T-helper 17 cell (primary cell): ENCODE data around the gene CDC37L1. TPM values are rescaled to one million over a fixed set of nuclear protein-coding genes. Genes with fewer than 3 reads are reported as not detected.
"Not testable (repeated sequence)": the region's sequence is repeated elsewhere in the genome, so short reads cannot be mapped to it uniquely, and the experiment has no call there.

Source experiments
- ATAC-seq: fragments of 150-1000 bp; cut with Tn5 transposase; 2 replicates; pipeline ENCODE4 v1.10.0; 2021; ENCODE audit warnings: mild to moderate bottlenecking, moderate library complexity
- DNase-seq, 3 donors: peaks; one replicate each; pipeline versions ENCODE4 v3.0.0 to v3.0.0-alpha.2; 2020 to 2021
- H3K9me3 ChIP-seq: one replicate; pipeline ENCODE4 v1.7.0; 2013; ENCODE audit warnings: low read length, mild to moderate bottlenecking; ENCODE audit not compliant: control insufficient read depth, poor library complexity, severe bottlenecking
- H3K27ac Mint-ChIP-seq: one replicate; pipeline ENCODE4 v1.8.0; 2022; ENCODE audit warnings: mild to moderate bottlenecking, moderate library complexity, mixed read lengths
- H3K27me3 Mint-ChIP-seq: one replicate; pipeline ENCODE4 v1.8.0; 2022; ENCODE audit warnings: mixed read lengths
- H3K36me3 Mint-ChIP-seq: one replicate; pipeline ENCODE4 v1.8.0; 2022; ENCODE audit warnings: low read depth, mixed read lengths
- H3K4me1 Mint-ChIP-seq: one replicate; pipeline ENCODE4 v1.8.0; 2022; ENCODE audit warnings: mild to moderate bottlenecking, mixed read lengths
- H3K4me3 Mint-ChIP-seq: one replicate; pipeline ENCODE4 v1.8.0; 2022; ENCODE audit warnings: mild to moderate bottlenecking, moderate library complexity, mixed read lengths
- total RNA-seq, 4 donors: library from RNA in 2 of 4; stranded (reverse) in 2 of 4; gene quantifications; one replicate each; pipeline ENCODE4 v1.2.3 and lab custom pipeline; 2022 to 2026

CDC37L1 gene
- total RNA-seq, 2 donors from 2014 or later = 18.2 to 20.1 TPM

DNA sequence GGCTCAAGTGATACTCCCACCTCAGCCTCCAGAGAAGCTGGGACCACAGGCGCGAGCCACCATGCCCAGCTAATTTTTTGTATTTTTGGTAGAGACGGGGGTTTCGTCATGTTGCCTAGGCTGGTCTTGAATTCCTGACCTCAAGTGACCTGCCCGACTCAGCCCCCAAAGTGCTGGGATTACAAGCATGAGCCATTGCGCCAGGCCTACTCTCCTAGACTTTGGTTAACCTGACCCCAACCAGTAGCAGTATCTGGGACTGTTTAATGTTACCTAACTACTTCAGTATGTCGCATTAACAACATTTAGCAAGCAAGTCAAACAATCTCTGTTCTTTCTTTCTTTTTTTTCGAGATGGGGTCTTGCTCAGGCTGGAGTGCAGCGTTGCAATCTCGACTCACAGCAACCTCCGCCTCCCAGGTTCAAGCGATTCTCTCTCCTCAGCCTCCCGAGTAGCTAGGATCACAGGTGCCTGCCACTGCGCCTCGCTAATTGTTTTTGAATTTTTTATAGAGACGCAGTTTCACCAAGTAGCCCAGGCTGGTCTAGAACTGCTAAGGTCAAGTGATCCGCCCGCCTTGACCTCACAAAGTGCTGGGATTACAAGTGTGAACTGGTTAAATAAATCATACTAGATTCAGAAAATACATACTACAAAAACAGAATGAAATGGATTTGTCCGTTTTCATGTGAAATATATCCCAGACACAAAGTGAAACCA lies 59.7 kb downstream of the CDC37L1 start:
- DNase-seq (no peak), ATAC-seq (no peak)
- Mint-ChIP-seq H3K4me1 (peaks cover 33% of the 10 kb centered on the region), H3K4me3 (peak overlapping the region; percentile 98), H3K27me3 (no peaks in the 10 kb centered on the region), H3K36me3 (peaks cover 6% of the 10 kb centered on the region), H3K27ac (peak overlapping the region; percentile 95)
- no peaks in the 10 kb centered on the region for H3K9me3 ChIP-seq

- no peak for ATAC-seq
- H3K9me3 ChIP-seq = no peaks in the 10 kb centered on the region
- Mint-ChIP-seq H3K36me3 (peaks cover 4% of the 10 kb centered on the region), H3K27ac (peak overlapping the region; percentile 95), H3K4me1 (peaks cover 28% of the 10 kb centered on the region), H3K4me3 (peak overlapping the region; percentile 98), H3K27me3 (no peaks in the 10 kb centered on the region)
- no peak for DNase-seq
These were observed 60.4 kb downstream of the CDC37L1 start for GRCh38 chr9:4739587-4740387.

GRCh38 chr9:4740388-4740637 lies 60.9 kb downstream of the CDC37L1 start:
- Mint-ChIP-seq H3K4me3 (peak overlapping the region; percentile 98), H3K4me1 (peaks cover 27% of the 10 kb centered on the region), H3K36me3 (peaks cover 4% of the 10 kb centered on the region), H3K27ac (peak overlapping the region; percentile 95), H3K27me3 (no peaks in the 10 kb centered on the region)
- DNase-seq (no peak), ATAC-seq (no peak)
- H3K9me3 ChIP-seq = no peaks in the 10 kb centered on the region

GRCh38 chr9:4740638-4741364 lies 61.4 kb downstream of the CDC37L1 start, which contains the start of gene AK3:
Gene AK3, minus strand, starts transcription at chr9:4741202. Its CDS starts 115 bp downstream, at chr9:4741087.
- H3K4me1 Mint-ChIP-seq = peaks cover 27% of the 10 kb centered on the region
- peaks cover 4% of the 10 kb centered on the region for H3K36me3 Mint-ChIP-seq
- peak within 1 kb of the TSS; percentile 98 for H3K4me3 Mint-ChIP-seq
- ATAC-seq = peak; percentile 92
- H3K9me3 ChIP-seq = no peaks in the 10 kb centered on the region
- no peaks in the 10 kb centered on the region for H3K27me3 Mint-ChIP-seq
- DNase-seq = peak; percentile 76 to 85 (median 79)
- peak within 1 kb of the TSS; percentile 95 for H3K27ac Mint-ChIP-seq

GRCh38 chr9:4741365-4742089 lies 62.2 kb downstream of the CDC37L1 start:
- Mint-ChIP-seq H3K27ac (peak overlapping the region; percentile 81), H3K27me3 (no peaks in the 10 kb centered on the region), H3K4me1 (peaks cover 25% of the 10 kb centered on the region), H3K36me3 (peaks cover 4% of the 10 kb centered on the region), H3K4me3 (peak overlapping the region; percentile 98)
- no peaks in the 10 kb centered on the region for H3K9me3 ChIP-seq
- no peak for DNase-seq
- ATAC-seq = no peak

DNA sequence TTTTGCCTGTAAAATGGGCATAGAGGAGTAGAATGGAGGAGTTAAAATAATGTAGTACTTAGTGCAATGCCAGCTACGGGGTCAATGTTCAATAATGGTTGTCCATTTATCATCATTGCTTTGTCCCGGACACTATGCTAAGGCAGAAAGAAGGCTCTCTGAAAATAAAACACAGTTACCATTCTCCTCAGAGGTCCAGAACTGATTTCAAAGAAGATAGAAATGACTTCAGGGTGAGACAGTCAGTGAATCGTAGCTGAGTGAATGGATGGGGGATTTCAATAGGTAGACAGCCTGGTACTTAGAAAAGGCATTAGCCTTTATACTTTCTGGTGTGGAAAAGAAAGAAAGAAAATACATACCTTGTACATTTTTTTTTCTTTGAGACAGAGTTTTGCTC lies 62.9 kb downstream of the CDC37L1 start:
- Mint-ChIP-seq H3K27ac (peak overlapping the region; percentile 81), H3K27me3 (no peaks in the 10 kb centered on the region), H3K4me3 (peak overlapping the region; percentile 98), H3K36me3 (peaks cover 4% of the 10 kb centered on the region), H3K4me1 (peaks cover 28% of the 10 kb centered on the region)
- DNase-seq = no peak
- H3K9me3 ChIP-seq = no peaks in the 10 kb centered on the region
- ATAC-seq = no peak

- Mint-ChIP-seq H3K4me1 (peaks cover 27% of the 10 kb centered on the region), H3K4me3 (peak overlapping the region; percentile 31), H3K36me3 (peaks cover 4% of the 10 kb centered on the region), H3K27me3 (no peaks in the 10 kb centered on the region), H3K27ac (peak overlapping the region; percentile 81)
- DNase-seq = no peak
- ATAC-seq = no peak
- H3K9me3 ChIP-seq = no peaks in the 10 kb centered on the region
These were observed 63.9 kb downstream of the CDC37L1 start for GRCh38 chr9:4743131-4743875.

DNA sequence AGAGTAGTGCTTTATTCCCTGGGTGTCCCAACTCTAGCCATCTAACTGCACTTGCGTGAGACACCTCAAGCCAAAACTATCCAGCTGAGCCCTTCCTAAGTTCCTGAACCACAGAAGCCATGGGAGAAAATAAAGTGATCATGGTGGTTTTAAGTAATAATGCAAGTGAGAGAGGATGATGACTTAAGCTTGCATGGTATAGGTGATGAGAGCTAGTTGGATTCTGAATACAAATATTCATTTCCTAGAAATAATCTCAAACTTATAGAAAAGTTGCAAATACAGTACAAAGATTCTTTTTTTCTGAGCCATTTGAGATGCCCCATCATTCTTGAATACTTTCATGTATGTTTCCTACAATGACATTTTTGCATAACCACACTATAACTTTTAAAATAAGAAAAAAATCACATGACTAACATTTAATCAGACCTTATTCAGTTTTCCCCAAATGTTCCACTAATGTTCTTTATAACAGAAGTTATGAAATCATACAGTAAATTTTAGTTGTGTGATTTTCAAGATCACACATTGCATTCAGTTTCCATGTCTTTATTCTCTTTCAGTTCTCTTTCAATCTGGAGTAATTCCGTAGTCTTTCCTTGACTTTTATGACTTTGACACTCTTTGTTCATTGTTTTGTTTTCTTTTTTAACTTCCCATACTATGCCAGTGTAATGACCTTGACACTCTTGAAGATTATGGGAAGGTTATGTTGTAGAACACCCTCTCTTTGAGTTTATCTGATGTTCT lies 67.1 kb downstream of the CDC37L1 start:
- no peak for ATAC-seq
- no peak overlapping the region for H3K4me3 Mint-ChIP-seq
- no peak for DNase-seq
- H3K36me3 Mint-ChIP-seq = no peaks in the 10 kb centered on the region
- H3K4me1 Mint-ChIP-seq = peaks cover 20% of the 10 kb centered on the region
- peaks cover 14% of the 10 kb centered on the region for H3K27me3 Mint-ChIP-seq
- no peak overlapping the region for H3K27ac Mint-ChIP-seq
- H3K9me3 ChIP-seq = no peaks in the 10 kb centered on the region

DNA sequence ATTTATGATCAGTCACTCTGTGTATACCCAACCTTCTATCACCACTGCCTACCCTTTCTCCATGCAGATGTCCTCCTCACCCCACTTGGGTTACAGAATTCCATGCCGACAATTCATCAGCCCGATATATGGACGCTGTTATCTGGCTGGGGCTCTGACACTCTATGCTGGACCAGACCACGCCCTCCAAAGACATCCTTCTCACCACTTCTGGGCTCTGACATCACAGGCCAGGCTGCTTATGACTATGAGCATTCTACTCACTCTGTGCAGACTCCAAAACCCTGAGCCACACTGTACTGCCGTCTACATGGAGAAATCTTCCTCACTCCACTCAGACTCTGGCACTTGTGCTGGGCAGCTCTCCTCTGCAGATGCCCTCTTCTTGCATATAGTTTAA lies 69.2 kb downstream of the CDC37L1 start:
- no peaks in the 10 kb centered on the region for H3K9me3 ChIP-seq
- ATAC-seq (no peak), DNase-seq (no peak)
- Mint-ChIP-seq H3K4me1 (peaks cover 12% of the 10 kb centered on the region), H3K4me3 (no peak overlapping the region), H3K27me3 (peaks cover 14% of the 10 kb centered on the region), H3K27ac (no peak overlapping the region), H3K36me3 (no peaks in the 10 kb centered on the region)

DNA sequence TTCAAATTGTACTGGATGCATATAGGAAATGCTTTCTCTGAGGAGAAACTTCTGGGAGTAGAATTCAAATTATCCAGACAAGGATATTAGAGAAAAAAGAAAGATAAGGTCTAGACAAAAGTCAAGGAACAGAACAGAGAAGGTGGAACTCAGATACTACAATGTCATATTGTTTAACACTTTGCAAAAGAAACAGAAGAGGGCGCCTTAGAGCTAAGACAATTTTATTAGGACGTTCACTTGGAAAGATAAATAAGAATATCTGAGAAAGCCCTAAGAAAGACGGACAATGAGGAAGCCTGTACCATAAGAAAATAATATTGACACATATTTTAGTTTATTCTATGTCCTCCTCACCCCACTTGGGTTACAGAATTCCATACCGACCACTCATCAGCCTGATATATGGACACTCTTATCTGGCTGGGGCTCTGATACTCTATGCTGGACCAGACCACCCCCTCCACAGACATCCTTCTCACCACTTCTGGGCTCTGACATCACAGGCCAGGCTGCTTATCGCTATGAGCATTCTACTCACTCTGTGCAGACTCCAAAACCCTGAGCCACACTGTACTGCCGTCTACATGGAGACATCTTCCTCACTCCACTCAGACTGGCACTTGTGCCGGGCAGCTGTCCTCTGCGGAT lies 70.8 kb downstream of the CDC37L1 start:
- H3K4me3 Mint-ChIP-seq = no peak overlapping the region
- no peak for DNase-seq
- H3K36me3 Mint-ChIP-seq = no peaks in the 10 kb centered on the region
- peak; percentile 71 for ATAC-seq
- H3K9me3 ChIP-seq = no peaks in the 10 kb centered on the region
- H3K4me1 Mint-ChIP-seq = peaks cover 12% of the 10 kb centered on the region
- H3K27ac Mint-ChIP-seq = no peak overlapping the region
- H3K27me3 Mint-ChIP-seq = peaks cover 14% of the 10 kb centered on the region

DNA sequence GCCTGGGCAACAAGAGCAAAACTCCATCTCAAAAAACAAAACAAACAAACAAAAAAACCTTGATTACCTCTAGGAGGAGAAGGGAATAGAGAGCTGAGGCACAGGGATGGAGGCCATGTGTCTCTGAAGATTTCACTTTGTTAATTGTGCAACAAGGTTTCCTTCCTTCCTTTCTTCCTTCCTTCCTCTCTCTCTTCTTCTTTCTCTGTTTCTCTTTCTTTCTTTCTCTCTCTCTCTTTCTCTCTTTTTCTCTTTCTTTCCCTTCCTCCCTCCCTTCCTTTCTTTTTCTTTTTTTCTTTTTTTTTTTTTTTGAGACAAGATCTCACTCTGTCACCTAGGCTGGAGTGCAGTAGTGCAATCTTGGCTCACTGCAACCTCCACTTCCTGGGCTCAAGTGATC lies 75.2 kb downstream of the CDC37L1 start:
- not testable (repeated sequence) for H3K9me3 ChIP-seq, H3K4me3 Mint-ChIP-seq, ATAC-seq, H3K36me3 Mint-ChIP-seq, H3K27me3 Mint-ChIP-seq, H3K27ac Mint-ChIP-seq, H3K4me1 Mint-ChIP-seq, DNase-seq
